Keratinocyte (primary cell): ENCODE data around the gene PTPRR. TPM values are rescaled to one million over a fixed set of nuclear protein-coding genes. Genes with fewer than 3 reads are reported as not detected.

Experiments used
- DNase-seq: peaks from one replicate; pipeline ENCODE4 v3.0.0-alpha.2; 2011; ENCODE audit warnings: low read depth, missing footprints, low spot score
- FAIRE-seq: peaks from 2 replicates; lab custom pipeline; 2011; peaks lifted over from hg19 to GRCh38; lab: Jason Lieb, UNC
- H2AFZ ChIP-seq: 2 replicates; pipeline ENCODE4 v1.6.0; 2012; ENCODE audit warnings: low read length, control low read depth, inconsistent platforms; ENCODE audit not compliant: control insufficient read depth
- H3K27ac ChIP-seq: 2 replicates; pipeline ENCODE4 v1.5.1; 2011; ENCODE audit warnings: low read length; ENCODE audit not compliant: control insufficient read depth, insufficient read depth
- H3K27me3 ChIP-seq: 3 replicates; pipeline ENCODE4 v1.6.0; 2011; ENCODE audit warnings: low read length; ENCODE audit not compliant: control insufficient read depth, insufficient read depth; ENCODE audit errors: extremely low read depth
- H3K36me3 ChIP-seq, 2 experiments: 2 replicates in 1 of 2; 3 replicates in 1 of 2; pipeline ENCODE4 v1.5.1; 2011; ENCODE audit warnings: low read length in 2 of 2, mild to moderate bottlenecking in 1 of 2; ENCODE audit not compliant: control insufficient read depth in 2 of 2, insufficient read depth in 2 of 2; ENCODE audit errors: extremely low read depth in 1 of 2
- H3K4me1 ChIP-seq: 3 replicates; pipeline ENCODE4 v1.5.1; 2011; ENCODE audit warnings: low read length; ENCODE audit not compliant: control insufficient read depth, insufficient read depth; ENCODE audit errors: extremely low read depth
- H3K4me2 ChIP-seq: 3 replicates; pipeline ENCODE4 v1.6.0; 2011; ENCODE audit warnings: low read depth, low read length; ENCODE audit not compliant: control insufficient read depth, insufficient read depth; ENCODE audit errors: extremely low read depth
- H3K4me3 ChIP-seq, 3 experiments: fragments of 200-600 bp in 1 of 3; sonication (generic) in 1 of 3; 2 replicates in 2 of 3; 3 replicates in 1 of 3; pipeline ENCODE4 v1.5.1; 2011 to 2016; ENCODE audit warnings: low read length in 3 of 3, mild to moderate bottlenecking in 3 of 3, control low read depth in 2 of 3, inconsistent platforms in 1 of 3, low read depth in 1 of 3, mixed read lengths in 1 of 3, mixed run types in 1 of 3, moderate library complexity in 1 of 3; ENCODE audit not compliant: control insufficient read depth in 2 of 3, insufficient read depth in 2 of 3; ENCODE audit errors: extremely low read depth in 1 of 3
- H3K79me2 ChIP-seq: 2 replicates; pipeline ENCODE4 v1.6.0; 2012; ENCODE audit warnings: low read length; ENCODE audit not compliant: control insufficient read depth, insufficient read depth
- H3K9ac ChIP-seq: 3 replicates; pipeline ENCODE4 v1.6.0; 2011; ENCODE audit warnings: low read length; ENCODE audit not compliant: control insufficient read depth, insufficient read depth; ENCODE audit errors: extremely low read depth
- H3K9me1 ChIP-seq: 3 replicates; pipeline ENCODE4 v1.6.0; 2011; ENCODE audit warnings: low read length; ENCODE audit not compliant: control insufficient read depth, insufficient read depth; ENCODE audit errors: extremely low read depth
- H3K9me3 ChIP-seq: 2 replicates; pipeline ENCODE4 v1.5.1; 2012; ENCODE audit warnings: low read depth, low read length; ENCODE audit not compliant: control insufficient read depth
- H4K20me1 ChIP-seq: 3 replicates; pipeline ENCODE4 v1.6.0; 2011; ENCODE audit warnings: low read length; ENCODE audit not compliant: control insufficient read depth, insufficient read depth; ENCODE audit errors: extremely low read depth
- EZH2 ChIP-seq: IDR thresholded peaks from one replicate; pipeline ENCODE4 v1.6.1; 2012; ENCODE audit warnings: inconsistent platforms, mild to moderate bottlenecking, low read length, moderate library complexity
- dilution Hi-C: fragments of 300-500 bp; cut with MboI; formaldehyde crosslinking; loops from one replicate; pipeline ENCODE4 v1.7.0; 2020; ENCODE audit warnings: low sequenced_read_pairs; ENCODE audit not compliant: extremely low pct_ligation_motif_present
- polyA plus RNA-seq, 5 experiments: library from polyadenylated mRNA; depleted of rRNA in 3 of 5; stranded (reverse) in 3 of 5; stranded (forward) in 1 of 5; unstranded in 1 of 5; fragments of >200 nt; gene quantifications; 1 replicate in 1 of 5; 2 replicates in 3 of 5; 3 replicates in 1 of 5; pipeline versions ENCODE4 v1.2.1 to v1.2.3, GENCODE V29; 2011 to 2012; ENCODE audit warnings: missing spikeins in 2 of 5, low read depth in 1 of 5, low replicate concordance in 1 of 5
- TF ChIP-seq, protein P1 (sequence below), 3 experiments: IDR thresholded peaks in 1 of 3; conservative IDR thresholded peaks in 1 of 3; optimal IDR thresholded peaks in 1 of 3; 2 replicates in 2 of 3; 3 replicates in 1 of 3; pipeline versions ENCODE3 to v1.5.1; 2011; ENCODE audit warnings: low read length in 3 of 3, mild to moderate bottlenecking in 3 of 3, moderate library complexity in 2 of 3, control low read depth in 1 of 3, inconsistent platforms in 1 of 3; ENCODE audit not compliant: insufficient read depth in 2 of 3; ENCODE audit errors: extremely low read depth in 1 of 3

The PTPRR gene
- polyA plus RNA-seq, 1 donor (not counting 4 experiments of a cell fraction or from before 2014, with no cell fraction given) = 3.1 TPM

DNA sequence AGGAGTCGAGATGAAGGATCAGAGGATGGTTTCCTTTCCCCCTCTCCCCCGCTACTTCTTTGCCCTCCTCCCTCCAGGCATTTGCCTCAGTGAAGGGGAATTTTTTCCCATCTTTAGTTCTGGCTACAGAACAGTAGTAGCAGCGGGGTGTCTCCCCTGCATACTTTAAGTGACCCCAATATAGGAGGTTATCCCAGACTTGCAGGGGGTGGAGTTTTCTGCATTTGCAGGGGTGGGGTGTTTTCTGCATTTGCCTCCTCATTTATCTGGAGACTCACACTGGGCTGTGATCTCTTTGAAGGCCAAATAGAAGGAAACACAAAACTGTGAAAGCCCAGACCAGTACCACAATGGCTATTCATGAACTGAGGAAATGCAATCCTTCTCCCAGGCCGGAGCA, 303.1 kb downstream of the PTPRR start:
- no peak for TF ChIP-seq EZH2
- TF ChIP-seq, protein P1, sequence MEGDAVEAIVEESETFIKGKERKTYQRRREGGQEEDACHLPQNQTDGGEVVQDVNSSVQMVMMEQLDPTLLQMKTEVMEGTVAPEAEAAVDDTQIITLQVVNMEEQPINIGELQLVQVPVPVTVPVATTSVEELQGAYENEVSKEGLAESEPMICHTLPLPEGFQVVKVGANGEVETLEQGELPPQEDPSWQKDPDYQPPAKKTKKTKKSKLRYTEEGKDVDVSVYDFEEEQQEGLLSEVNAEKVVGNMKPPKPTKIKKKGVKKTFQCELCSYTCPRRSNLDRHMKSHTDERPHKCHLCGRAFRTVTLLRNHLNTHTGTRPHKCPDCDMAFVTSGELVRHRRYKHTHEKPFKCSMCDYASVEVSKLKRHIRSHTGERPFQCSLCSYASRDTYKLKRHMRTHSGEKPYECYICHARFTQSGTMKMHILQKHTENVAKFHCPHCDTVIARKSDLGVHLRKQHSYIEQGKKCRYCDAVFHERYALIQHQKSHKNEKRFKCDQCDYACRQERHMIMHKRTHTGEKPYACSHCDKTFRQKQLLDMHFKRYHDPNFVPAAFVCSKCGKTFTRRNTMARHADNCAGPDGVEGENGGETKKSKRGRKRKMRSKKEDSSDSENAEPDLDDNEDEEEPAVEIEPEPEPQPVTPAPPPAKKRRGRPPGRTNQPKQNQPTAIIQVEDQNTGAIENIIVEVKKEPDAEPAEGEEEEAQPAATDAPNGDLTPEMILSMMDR (optimal IDR thresholded peaks at IDR 0.05 in 1 of 3, IDR thresholded peaks at IDR 0.05 in 1 of 3, conservative IDR thresholded peaks at IDR 0.05 in 1 of 3; ENCODE audit: extremely low read depth in 1 of 3, insufficient read depth in 2 of 3, low read length in 3 of 3) = no peak
- Histone ChIP-seq H4K20me1 (no peaks in the 10 kb centered on the region), H2AFZ (no peak overlapping the region), H3K79me2 (no peaks in the 10 kb centered on the region), H3K36me3 (no peaks in the 10 kb centered on the region), H3K9me3 (no peaks in the 10 kb centered on the region), H3K9me1 (no peaks in the 10 kb centered on the region), H3K4me2 (no peak overlapping the region), H3K27ac (no peak overlapping the region), H3K9ac (no peak overlapping the region), H3K4me3 (no peak overlapping the region), H3K27me3 (no peaks in the 10 kb centered on the region), H3K4me1 (no peaks in the 10 kb centered on the region)
- dilution Hi-C loops = no loop called here
- DNase-seq = no peak
- no peak for FAIRE-seq

DNA sequence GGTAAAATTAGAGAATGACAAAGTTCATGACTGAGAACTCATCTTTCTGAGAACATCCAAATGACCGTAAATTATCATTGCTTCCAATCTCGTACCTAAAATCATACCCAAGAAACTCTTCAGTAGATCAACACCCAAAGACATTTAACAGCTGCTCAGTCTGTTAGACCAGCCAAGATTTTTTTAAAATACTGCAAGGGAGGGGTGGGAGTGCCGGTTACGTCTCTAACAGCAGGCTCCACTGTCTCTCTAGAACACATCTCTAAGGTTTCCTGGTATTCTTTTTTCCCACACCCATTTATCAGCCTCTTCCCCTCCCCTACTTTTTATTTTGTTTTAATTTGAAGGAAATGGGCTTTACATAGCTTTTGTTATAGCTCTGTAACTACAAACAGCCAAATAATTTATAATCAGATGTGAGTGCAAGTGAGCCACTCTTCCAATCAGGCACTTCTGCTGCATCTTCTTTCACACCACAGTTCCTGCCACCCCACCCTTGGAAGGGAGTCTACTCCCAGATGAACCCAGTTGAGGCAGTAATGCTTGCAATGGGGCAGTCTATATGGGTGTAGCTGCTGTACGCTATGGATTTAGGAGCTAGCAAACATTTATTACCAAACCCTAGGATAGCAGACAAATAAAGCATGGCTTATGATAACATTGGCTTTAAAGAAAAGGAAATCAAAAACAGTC, 305.2 kb downstream of the PTPRR start:
- H3K4me3 ChIP-seq = no peak overlapping the region
- no peaks in the 10 kb centered on the region for H3K27me3 ChIP-seq
- no peaks in the 10 kb centered on the region for H3K9me1 ChIP-seq
- H2AFZ ChIP-seq = no peak overlapping the region
- no peaks in the 10 kb centered on the region for H3K9me3 ChIP-seq
- no peak for TF ChIP-seq EZH2
- TF ChIP-seq, protein P1 (optimal IDR thresholded peaks at IDR 0.05 in 1 of 3, IDR thresholded peaks at IDR 0.05 in 1 of 3, conservative IDR thresholded peaks at IDR 0.05 in 1 of 3; ENCODE audit: extremely low read depth in 1 of 3, insufficient read depth in 2 of 3, low read length in 3 of 3) = no peak
- H3K4me2 ChIP-seq = no peak overlapping the region
- dilution Hi-C loops = no loop called here
- H4K20me1 ChIP-seq = no peaks in the 10 kb centered on the region
- no peak for FAIRE-seq
- no peak for DNase-seq
- H3K4me1 ChIP-seq = no peaks in the 10 kb centered on the region
- H3K79me2 ChIP-seq = no peaks in the 10 kb centered on the region
- no peak overlapping the region for H3K9ac ChIP-seq
- H3K36me3 ChIP-seq = no peaks in the 10 kb centered on the region
- no peak overlapping the region for H3K27ac ChIP-seq
